Fibroblast of pulmonary artery (primary cell): Measurements from ENCODE around the gene DOCK4.

Source experiments
- DNase-seq: peaks from one replicate; pipeline ENCODE4 v3.0.0-alpha.2; 2010; ENCODE audit warnings: low read depth
- H3K4me3 ChIP-seq: replicated peaks from 2 replicates; pipeline ENCODE4 v1.5.1; 2011; ENCODE audit warnings: low read depth, mild to moderate bottlenecking, control low read depth, low read length, moderate library complexity
- CTCF ChIP-seq: IDR thresholded peaks from 2 replicates; pipeline ENCODE4 v1.5.1; 2011; ENCODE audit warnings: mild to moderate bottlenecking, control low read depth, low read length, inconsistent platforms; ENCODE audit errors: missing control alignments

The DOCK4 gene

DNA sequence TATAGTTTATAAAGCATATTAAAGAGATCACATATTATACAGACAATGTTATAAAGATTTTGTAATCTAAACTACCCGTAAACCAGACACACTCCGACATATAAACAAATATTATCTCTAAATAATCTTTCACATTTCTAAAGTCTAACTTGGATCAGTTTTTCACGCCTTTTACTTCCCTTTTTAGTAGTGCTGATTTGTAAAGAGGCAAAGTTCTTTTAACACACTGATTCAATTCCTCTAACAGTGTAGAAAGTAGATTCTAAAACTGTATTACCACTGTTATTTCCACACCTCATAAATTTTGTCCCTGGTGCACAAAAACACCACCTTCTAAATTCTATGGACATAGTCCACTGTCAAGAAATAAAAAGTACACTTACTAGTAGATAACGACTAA is 230.9 kb downstream of the DOCK4 start:
- no peak overlapping the region for H3K4me3 ChIP-seq
- no peak for TF ChIP-seq CTCF
- DNase-seq = no peak

DNA sequence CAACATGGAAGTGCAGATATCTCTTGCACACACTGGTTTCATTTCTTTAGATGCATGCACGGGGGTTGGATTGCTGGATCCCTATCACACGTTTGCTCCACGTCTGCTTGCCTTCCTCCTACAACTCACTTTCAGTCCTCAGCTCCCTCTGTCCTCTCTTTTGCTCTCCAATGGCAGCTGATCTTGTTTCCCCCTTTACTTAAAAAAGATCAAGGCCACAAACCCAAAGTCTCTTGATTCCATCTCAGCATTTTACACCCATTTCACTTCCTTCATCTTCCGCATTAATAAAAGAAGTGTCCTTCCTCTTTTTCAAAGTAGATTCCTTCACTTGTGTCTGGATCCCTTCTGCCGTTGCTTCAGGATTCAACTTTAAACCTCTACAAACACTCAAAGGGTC is 245.2 kb downstream of the DOCK4 start:
- DNase-seq = no peak
- no peak overlapping the region for H3K4me3 ChIP-seq
- no peak for TF ChIP-seq CTCF

GRCh38 chr7:111958896-111959295 is 247.3 kb downstream of the DOCK4 start:
- H3K4me3 ChIP-seq = no peak overlapping the region
- DNase-seq = no peak
- no peak for TF ChIP-seq CTCF

DNA sequence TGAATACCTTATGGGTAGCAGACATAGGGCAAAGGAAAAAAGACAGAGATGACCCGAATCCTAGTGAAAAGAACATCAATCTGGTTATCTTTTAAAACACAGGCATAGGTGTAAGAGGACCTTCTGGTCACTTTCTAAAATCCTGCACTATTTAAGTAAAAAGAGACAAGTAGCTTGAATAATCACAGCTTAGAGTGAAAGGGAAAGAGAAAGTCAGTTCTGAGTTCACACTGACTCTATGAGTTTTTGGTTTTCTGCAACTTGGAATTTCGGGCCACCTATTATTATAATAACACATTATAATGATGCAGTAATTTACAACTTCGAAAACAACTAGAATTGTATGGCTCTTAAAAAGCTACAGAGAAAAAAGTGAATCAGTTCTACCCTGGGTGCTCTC is 247.8 kb downstream of the DOCK4 start:
- DNase-seq = no peak
- H3K4me3 ChIP-seq = no peak overlapping the region
- no peak for TF ChIP-seq CTCF

DNA sequence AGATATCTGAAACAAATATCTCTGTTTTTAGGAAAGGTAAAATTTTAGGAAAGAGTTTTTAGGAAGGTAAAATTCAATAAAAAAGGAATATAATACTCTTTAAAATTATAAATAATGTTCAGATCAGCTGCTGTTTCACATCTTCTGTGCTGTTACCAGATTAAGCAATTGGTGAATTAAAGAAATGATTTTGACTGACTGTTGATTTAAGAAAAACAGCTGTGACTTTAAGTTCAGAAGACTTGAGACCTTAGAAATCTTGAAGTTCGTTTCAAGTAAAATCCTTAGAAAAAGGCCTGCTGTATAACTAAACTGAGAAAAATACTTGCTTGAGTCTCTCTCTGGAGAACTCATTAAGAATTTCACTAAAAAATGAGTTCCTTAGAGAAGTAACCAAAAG is 250.6 kb downstream of the DOCK4 start:
- TF ChIP-seq CTCF = no peak
- no peak overlapping the region for H3K4me3 ChIP-seq
- DNase-seq = no peak

DNA sequence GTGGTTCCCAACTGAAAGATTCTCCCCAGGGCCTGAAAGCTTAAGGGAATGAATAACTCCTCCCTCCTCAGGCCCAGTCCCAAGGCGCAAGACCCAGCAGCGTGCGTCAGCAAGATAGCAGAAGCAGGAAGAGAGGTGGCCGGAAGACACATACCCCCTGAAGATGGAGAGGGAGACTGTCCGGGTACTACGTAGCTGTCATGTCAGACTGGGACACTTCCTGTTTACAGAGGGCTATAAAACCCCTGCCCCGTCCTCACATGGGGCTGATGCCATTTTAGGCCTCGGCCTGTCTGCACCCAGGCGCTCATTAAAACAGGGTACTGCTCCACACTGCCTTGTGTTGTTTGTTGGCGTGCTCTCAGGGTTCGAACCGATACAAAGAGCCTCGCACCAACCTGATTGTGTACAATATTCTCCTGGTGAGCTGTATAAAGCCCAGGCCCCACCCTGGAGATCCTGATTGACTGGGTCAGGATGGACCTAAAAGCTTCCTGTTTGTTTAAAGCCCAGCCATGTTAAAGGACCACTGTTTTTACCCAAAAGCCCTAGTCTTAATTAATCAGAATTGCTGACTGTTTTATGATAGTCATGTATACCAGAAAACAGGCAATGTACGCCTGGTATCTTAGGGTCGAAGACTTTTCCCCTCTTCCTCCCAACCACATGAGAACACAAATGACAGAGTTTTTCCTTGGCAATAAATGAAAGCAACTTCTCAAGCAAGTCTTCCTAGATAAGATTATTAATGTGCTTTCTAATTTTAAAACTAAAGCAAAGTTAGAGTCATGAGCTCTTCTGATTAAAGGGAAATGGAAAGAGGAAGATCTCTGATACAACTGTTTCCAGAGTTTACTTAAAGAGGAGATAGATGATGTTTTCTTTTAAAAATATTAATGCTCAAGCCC is 251.5 kb downstream of the DOCK4 start:
- H3K4me3 ChIP-seq = no peak overlapping the region
- DNase-seq = no peak

More for the DNA sequence above, 251.5 kb downstream of the DOCK4 start:
- TF ChIP-seq CTCF = no peak
